Stimulated activated CD4-positive, alpha-beta T cell treated with anti-CD3 and anti-CD28 coated beads, Interleukin-15, amount 100 ng/mL, for 48 hours (primary cell): ENCODE measurements around the gene RNF220.

Source experiments
- DNase-seq, 2 donors: peaks; one replicate each; pipeline ENCODE4 v3.0.0-alpha.2; 2020; ENCODE audit warnings: low read depth in 2 of 2

RNF220 gene

DNA sequence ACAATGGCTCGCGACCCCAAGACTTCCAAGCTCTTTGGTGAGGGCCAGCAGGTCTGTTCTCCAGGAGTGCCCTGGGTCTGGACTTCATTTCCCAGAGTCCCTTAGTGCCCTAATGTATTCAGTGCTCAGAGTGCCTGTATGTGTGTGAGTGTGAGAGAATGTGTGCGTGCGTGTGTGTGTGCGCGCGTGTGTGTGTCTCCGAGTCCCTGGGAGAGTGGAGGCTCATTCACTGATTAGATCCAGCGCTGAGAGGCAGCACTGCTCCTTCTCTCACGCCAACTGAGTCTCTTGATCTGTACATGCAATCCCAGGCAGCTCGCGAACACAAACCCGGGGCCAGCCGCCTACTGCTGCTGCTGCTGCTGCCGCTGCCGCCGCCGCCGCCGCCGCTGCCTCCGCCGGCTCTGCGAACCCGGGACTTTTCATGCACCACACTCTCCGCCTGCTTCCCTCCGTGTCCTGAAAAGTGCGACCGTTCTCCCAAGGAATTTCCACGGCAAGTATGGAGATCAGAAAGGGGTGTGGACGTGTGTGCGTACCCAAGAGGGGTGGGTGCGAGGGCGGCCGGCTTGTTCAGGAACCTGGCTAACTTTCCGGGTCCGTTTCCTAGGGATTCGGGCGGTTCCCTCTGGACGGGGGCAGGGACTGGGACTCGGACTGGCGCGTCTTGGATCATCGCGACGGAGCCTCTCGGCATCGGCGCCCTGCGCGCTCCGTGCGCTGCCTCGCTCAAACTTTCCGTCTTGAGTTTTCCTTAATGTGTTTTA is at the start of gene RNF220:
TSS of gene RNF220 (plus strand) at position 225 of the 767 bp plus-strand sequence.
- DNase-seq, result no peak

DNA sequence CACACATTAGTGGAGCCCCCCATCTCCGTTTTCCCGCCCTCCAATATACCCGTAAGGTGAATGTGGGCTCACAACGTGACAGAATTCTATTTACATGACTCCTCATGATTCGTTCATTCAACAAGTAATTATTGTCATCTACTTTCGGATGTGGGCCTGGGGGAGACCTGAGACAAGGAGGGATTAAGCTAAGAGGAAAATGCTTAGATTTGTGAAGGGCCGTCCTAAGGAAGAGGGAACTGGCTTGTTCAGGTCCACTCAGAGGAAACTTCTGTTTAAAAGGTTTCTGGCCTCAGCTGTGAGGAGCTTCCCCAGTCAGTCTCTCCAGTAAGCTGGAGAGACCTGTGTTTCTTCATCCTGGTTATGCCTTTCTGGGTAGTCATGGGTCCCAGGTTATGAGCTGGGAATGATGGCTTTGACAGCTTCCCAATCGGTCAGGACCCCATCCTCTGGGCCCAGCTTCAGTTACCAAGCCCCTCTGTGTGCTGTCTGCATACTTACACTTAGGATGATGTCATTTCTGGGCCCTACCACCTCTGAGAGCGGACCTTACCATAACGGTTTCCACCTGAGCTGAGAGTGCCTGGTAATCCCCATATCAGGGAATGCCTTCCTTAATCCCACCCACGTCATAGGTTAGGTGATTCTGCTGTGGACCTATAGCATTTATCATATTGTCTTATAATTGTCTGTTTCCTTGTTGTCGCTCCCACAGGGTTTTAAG is 49.3 kb upstream of the RNF220 start:
- no peak for DNase-seq

DNA sequence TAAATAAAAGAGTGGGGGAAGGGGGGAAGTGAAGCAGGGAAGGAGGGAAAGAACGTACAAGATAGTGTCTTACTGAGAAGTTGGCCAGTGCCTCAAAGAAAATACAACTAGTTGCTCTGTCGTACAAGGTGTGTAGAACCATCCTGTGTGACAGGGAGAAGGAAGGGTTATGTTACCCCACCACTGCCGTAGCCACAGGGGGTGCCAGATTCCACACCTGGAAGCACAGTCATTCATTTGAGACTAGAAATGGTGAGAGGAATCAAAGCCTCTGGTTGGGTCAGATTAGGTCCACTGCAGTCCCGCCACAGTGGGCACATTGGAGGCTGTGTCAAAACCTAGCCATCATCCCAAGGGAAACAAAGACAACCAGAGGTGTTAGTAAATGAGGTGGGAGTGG is 47.3 kb upstream of the RNF220 start:
- no peak for DNase-seq

DNA sequence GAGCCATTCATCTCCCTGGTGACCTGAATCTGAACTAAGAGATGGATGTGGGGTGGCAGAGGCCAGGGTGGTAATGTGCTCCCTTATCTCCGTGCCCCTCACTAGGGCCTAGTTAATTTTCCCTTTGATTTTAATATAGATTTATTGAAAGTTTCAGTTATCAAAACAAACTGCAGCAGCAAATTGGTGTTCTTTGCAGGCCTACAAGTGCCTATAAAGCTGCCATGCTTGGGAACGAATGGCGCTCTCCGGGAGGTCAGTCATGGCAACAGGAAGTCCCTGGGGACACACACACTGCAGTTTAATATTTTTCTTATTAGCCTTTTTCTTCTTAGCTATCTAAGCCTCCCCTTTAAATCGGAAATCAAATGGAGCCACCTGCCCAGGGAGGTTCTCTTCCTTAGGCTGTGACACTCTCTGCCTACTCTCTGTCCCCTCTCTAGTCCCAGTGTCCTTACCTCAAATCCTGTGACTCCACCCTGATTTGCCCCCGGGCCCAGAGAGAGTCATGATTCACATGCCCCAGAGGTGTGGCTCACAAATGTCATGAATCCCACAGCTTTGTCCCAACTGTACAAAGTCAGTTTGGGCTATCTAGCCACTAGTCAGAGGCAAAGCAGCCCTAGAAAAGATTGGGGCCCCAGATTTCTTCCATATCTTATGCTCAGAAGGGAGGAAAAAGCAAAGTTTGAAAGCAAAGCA is 45.7 kb upstream of the RNF220 start:
- DNase-seq, result no peak

DNA sequence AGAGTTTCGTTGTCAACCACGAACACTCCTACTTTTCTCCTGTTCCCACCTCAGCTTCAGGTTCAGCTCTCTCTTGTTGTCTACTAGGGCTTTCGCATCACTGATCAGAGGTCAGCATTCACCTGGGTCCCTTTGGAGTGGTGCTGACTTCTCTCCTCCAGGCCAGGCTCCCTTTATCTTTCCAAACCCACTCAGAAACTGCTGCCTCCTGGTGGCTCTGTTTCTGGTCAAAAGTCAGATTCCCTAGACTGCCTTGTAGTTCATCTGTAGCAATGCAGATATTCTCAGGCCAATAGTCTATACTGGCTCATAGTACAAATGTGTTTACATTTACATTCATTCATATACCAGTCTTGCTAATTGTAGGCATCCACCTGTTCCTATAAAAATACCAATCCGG is 43.6 kb upstream of the RNF220 start:
- no peak for DNase-seq

- DNase-seq, result no peak
These were observed 38.6 kb upstream of the RNF220 start for GRCh38 chr1:44366371-44366975.

DNA sequence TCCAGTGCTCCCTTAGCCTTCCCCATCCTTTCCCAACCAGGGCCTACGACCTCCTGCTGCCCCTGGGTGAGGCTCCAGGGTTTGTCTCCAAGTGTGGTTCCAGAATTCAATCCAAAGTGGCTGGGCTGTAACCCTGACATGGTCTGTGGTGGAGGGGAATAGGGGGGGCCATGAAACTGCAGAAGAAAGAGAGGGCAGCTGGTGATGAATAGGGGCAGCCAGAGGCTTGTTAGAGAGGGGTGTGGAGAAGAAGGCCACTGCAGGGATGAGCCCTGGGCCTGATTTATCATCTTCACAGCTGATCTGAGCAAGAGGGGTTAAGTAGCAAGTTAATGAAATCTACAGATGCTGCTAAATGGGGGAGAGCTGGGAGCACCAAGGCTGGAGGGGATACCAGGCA is 37.1 kb upstream of the RNF220 start:
- DNase-seq, result no peak

- DNase-seq, result no peak
These were observed 36.4 kb upstream of the RNF220 start for GRCh38 chr1:44368471-44369151.

DNA sequence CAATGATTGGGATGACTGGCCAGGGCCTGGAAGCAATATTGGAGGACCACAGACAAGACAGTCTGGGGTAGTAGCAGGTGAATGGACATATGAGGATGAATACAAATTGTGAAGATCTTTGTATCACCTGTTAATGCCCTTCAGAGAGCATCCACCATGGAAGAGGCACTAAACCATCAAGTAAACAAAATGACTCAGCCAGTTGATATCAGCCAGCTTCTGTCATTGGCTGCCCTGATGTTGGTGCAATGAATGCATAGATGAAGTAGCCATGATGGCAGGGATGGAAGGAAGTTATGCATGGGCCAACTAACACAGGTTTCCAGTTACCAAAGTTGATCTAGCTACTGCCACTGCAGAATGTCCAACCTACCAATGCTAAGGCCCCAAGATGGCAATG is 33.8 kb upstream of the RNF220 start:
- DNase-seq, result no peak

DNA sequence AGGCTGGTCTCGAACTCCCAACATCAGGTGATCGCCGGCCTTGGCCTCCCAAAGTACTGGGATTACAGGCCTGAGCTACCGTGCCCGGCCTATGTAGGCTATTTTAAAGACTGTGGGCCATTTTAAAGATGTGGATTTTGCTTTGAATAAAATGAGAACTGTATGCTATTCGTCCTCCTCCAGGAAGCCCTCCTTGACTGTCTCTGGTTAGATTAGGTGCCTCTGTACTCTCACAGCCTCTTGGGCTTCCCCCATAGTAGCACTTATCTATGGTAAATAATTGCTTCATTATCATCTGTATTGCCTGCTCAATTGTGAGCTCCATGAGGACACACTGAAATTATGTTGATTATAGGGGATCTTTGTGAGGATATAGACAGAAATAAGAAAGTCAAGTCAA is 29.5 kb upstream of the RNF220 start:
- DNase-seq, result no peak

- peak in 1 of 2 donors; percentile 30 for DNase-seq
These were observed 26.9 kb upstream of the RNF220 start for GRCh38 chr1:44377925-44378784.

DNA sequence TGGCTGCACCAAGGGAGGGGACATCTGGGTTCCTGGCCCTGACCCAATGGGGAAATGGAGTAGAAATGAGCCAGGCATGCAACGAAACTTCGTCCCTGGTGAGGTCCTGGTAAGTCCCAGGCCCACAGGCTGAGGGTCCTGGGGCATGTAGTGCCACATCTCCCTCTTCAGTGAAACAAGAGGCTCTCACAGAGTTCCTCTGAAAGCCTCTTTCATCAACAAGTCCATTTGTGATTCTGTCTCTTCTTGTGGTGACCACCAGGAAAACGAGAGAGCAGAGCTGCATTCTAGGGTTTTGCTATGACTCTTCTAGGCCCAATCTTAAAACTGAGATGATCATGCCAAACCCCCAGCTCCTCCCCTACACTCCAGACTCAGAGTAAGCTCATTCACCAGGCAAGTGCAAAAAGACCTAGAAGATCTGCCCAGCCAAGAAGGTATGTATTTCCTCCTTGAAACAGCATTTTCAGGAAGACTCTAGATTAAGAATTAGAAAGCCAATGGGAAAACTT is 24.3 kb upstream of the RNF220 start:
- no peak for DNase-seq

- DNase-seq, result no peak
These were observed 16.5 kb upstream of the RNF220 start for GRCh38 chr1:44388551-44388950.

DNA sequence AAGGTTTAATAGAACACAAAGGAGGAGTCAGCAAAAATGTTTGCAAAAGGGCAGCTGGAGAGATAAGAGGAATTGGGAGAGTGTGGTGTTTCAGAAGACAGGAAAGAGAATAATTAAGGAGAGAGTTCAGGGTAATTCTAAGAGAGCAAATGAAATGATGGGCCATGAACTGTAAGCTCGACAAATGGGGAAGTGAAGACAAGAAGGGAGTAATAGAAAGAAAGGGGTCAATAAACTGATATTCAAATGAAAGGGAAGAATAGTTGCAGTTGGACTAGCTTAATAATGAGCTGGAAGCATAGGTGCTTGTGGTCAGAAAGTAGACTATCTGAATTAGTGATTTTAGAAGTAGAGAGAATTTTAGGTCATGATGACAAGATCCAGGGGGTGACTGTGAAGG is 15.6 kb upstream of the RNF220 start:
- no peak for DNase-seq

GRCh38 chr1:44390277-44390676 is 14.8 kb upstream of the RNF220 start:
- no peak for DNase-seq

- no peak for DNase-seq
These were observed 3.5 kb upstream of the RNF220 start for GRCh38 chr1:44401256-44402228.

DNA sequence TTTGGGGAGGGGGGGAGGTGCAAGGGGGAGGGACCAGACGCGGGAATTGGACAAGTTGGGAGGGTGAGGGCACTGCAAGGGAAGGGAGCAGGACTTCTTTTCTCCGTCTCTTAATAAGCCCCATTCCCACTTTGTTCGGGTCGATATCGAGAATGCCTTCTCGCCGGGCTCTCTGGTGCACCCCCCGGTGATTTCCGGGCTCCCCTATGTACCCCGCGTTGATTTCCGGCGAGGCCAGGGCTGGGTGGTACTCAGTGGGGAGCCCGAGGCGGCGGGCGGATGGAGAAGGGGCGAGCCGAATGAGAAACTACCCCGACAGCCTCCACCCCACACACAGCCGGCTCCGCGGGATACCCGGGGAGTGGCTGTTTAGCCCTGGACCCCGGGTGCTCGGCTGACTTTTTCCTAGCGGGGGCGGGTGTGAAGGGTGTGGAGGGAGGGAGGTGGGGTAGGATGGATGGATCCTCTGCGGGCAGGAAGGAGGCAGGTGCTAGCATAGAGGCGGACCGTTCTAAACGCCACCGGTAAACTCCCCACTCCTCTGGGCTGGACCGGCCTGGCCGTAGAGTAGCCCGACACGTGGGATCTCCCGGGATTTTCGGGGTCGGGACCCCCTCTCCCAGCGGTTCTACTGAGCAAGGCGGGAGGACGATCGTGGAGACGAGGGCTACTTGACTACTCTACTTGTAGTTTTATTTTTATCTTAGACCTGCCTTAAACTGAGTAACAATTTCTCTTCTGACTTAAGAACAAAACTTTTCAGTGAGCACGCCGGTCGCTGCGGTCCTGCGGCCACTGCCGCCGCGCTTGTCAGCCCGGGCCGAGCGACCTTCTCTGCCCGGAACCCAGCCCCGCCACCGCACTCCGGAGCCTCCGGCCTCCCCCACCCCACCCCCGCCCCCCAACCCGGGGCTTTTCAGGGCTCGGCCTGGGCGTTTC is 1.0 kb downstream of the RNF220 start:
- DNase-seq, result no peak

GRCh38 chr1:44406737-44407429 is 1.8 kb downstream of the RNF220 start:
- no peak for DNase-seq
